Measurements from ENCODE around the gene NCAPH2. TPM values are rescaled to one million over a fixed set of nuclear protein-coding genes. Genes with fewer than 3 reads are reported as not detected.

NCAPH2 gene
- total and polyA plus RNA-seq, 2 of the 13 experiments (the other 11 are each of a cell fraction or from before 2014, with no cell fraction given) = 28.1 to 64.4 TPM

DNA sequence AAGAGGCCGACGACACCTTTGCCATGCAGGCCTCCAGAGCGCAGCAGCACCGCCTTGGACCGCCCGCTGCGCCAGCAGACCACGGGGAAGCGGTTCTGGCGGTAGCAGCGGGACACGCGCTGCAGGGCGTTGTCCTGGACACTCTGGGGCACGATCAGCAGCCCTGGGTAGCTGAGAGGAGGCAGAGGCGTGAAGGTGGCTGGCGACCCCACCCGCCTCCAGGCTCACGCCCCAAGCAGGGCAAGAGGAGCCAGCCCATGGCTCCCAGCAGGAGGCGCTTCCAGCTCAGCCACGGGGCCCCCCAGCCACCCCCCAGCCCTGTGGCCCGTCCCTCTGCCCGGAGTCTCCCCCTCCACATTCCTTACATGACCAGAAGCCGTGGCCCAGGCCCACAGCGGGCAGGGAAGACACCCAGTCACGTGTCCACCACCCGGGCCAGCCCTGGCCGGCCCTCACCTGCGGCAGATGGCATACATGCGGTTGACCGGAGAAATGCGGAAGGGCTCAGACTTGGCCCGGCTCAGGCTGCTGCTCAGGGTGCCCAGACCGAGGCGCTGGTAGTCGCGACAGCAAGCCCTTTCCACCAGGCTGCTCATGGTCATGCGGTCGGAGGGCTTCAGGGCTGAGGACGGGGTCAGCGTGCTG, 48.4 kb upstream of the NCAPH2 start:
- Histone ChIP-seq H3K9me3 (ENCODE audit: low read length) (no peaks in the 10 kb centered on the region), H4K20me1 (ENCODE audit: insufficient read depth, low read length) (no peaks in the 10 kb centered on the region), H3K4me1 (ENCODE audit: insufficient read depth, low read length) (no peaks in the 10 kb centered on the region), H3K9ac (ENCODE audit: insufficient read depth, low read depth, low read length) (no peak overlapping the region), H2AFZ (ENCODE audit: low read length) (no peak overlapping the region), H3K79me2 (ENCODE audit: insufficient read depth, low read length) (no peaks in the 10 kb centered on the region), H3K4me2 (ENCODE audit: low read depth, low read length) (no peak overlapping the region), H3K27ac (ENCODE audit: extremely low read length, insufficient read depth, low read length) (no peak overlapping the region), H3K4me3 (replicated peaks in 1 of 3; ENCODE audit: insufficient read depth in 1 of 3, low read depth in 2 of 3, low read length in 3 of 3) (no peak overlapping the region), H3K36me3 (replicated peaks in 1 of 2; ENCODE audit: control insufficient read depth in 1 of 2, insufficient read depth in 2 of 2, low read length in 2 of 2) (peaks cover 30 to 59% of the 10 kb centered on the region in 2 experiments; a peak in 4 of 5 replicates), H3K27me3 (ENCODE audit: control insufficient read depth in 1 of 2, insufficient read depth in 2 of 2, low read length in 2 of 2) (no peaks in the 10 kb centered on the region)
- no TSS peak for BruUV-seq (replicated peaks)
- TF ChIP-seq SRY (CRISPR knock-in tag; IDR thresholded peaks at IDR 0.05) = no peak
- TF ChIP-seq, protein P1, sequence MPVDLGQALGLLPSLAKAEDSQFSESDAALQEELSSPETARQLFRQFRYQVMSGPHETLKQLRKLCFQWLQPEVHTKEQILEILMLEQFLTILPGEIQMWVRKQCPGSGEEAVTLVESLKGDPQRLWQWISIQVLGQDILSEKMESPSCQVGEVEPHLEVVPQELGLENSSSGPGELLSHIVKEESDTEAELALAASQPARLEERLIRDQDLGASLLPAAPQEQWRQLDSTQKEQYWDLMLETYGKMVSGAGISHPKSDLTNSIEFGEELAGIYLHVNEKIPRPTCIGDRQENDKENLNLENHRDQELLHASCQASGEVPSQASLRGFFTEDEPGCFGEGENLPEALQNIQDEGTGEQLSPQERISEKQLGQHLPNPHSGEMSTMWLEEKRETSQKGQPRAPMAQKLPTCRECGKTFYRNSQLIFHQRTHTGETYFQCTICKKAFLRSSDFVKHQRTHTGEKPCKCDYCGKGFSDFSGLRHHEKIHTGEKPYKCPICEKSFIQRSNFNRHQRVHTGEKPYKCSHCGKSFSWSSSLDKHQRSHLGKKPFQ (CRISPR knock-in tag; IDR thresholded peaks at IDR 0.05; ENCODE audit: insufficient replicate concordance) = no peak
- no peak for TF ChIP-seq ZNF260 (CRISPR knock-in tag; IDR thresholded peaks at IDR 0.05; ENCODE audit: borderline replicate concordance, low read depth)
- peak; percentile 36 for TF ChIP-seq AGO2 (optimal IDR thresholded peaks at IDR 0.05; ENCODE audit: low read depth, low read length)
- no peak for TF ChIP-seq NR2C2 (CRISPR knock-in tag; IDR thresholded peaks at IDR 0.05; ENCODE audit: borderline replicate concordance)
- TF ChIP-seq, protein P2, sequence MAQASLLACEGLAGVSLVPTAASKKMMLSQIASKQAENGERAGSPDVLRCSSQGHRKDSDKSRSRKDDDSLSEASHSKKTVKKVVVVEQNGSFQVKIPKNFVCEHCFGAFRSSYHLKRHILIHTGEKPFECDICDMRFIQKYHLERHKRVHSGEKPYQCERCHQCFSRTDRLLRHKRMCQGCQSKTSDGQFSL (CRISPR knock-in tag; IDR thresholded peaks at IDR 0.05) = no peak
- TF ChIP-seq, protein P3, sequence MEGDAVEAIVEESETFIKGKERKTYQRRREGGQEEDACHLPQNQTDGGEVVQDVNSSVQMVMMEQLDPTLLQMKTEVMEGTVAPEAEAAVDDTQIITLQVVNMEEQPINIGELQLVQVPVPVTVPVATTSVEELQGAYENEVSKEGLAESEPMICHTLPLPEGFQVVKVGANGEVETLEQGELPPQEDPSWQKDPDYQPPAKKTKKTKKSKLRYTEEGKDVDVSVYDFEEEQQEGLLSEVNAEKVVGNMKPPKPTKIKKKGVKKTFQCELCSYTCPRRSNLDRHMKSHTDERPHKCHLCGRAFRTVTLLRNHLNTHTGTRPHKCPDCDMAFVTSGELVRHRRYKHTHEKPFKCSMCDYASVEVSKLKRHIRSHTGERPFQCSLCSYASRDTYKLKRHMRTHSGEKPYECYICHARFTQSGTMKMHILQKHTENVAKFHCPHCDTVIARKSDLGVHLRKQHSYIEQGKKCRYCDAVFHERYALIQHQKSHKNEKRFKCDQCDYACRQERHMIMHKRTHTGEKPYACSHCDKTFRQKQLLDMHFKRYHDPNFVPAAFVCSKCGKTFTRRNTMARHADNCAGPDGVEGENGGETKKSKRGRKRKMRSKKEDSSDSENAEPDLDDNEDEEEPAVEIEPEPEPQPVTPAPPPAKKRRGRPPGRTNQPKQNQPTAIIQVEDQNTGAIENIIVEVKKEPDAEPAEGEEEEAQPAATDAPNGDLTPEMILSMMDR (CRISPR knock-in tag; IDR thresholded peaks at IDR 0.05) = 0 out of 2 replicates have a peak, but pooled peaks have one; percentile 13
- TF ChIP-seq MLLT10 (CRISPR knock-in tag; IDR thresholded peaks at IDR 0.05) = no peak
- TF ChIP-seq RBFOX2 (IDR thresholded peaks at IDR 0.05; ENCODE audit: low read depth, low read length) = 0 out of 2 replicates have a peak, but pooled peaks have one; percentile 17
- TF ChIP-seq, protein P4, sequence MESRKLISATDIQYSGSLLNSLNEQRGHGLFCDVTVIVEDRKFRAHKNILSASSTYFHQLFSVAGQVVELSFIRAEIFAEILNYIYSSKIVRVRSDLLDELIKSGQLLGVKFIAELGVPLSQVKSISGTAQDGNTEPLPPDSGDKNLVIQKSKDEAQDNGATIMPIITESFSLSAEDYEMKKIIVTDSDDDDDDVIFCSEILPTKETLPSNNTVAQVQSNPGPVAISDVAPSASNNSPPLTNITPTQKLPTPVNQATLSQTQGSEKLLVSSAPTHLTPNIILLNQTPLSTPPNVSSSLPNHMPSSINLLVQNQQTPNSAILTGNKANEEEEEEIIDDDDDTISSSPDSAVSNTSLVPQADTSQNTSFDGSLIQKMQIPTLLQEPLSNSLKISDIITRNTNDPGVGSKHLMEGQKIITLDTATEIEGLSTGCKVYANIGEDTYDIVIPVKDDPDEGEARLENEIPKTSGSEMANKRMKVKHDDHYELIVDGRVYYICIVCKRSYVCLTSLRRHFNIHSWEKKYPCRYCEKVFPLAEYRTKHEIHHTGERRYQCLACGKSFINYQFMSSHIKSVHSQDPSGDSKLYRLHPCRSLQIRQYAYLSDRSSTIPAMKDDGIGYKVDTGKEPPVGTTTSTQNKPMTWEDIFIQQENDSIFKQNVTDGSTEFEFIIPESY (CRISPR knock-in tag; IDR thresholded peaks at IDR 0.05) = peak; percentile 41; the same call in 1 of the 2 replicates
- no peak for TF ChIP-seq KDM5B (CRISPR knock-in tag; IDR thresholded peaks at IDR 0.05; ENCODE audit: borderline replicate concordance)
- intact Hi-C loops (cut with micrococcal nuclease; ENCODE audit: unreplicated experiment) (no loop called here), in situ Hi-C loops (cut with HindIII; ENCODE audit: extremely low pct_ligation_motif_present, low pct_unique_long_range_greater_than_20kb) (no loop called here)
- DNase-seq (ENCODE audit: low spot score) (no peak), ATAC-seq (no peak), FAIRE-seq (no peak)
- ChIA-PET POLR2A (no interaction called here), CTCF (ENCODE audit: low intra/inter-chr PET ratio, low total read pairs) (no interaction called here)
- 98% methylated on average over 24 of the region's 41 CpGs for WGBS (ENCODE audit: low lambda C conversion rate)

Data from HepG2 (cell line).